Embryonic facial prominence (tissue), 1 donor: ENCODE data around the gene CNPPD1.
A peak's percentile ranks its signal among the peaks of the same experiment; 100 is the strongest.

Experiments used
- DNase-seq: peaks from one replicate; pipeline ENCODE4 v3.0.0-alpha.2; 2016; ENCODE audit errors: extremely low spot score

CNPPD1 gene

GRCh38 chr2:219179601-219180465 lies 3.1 kb upstream of the CNPPD1 start:
- no peak for DNase-seq

DNA sequence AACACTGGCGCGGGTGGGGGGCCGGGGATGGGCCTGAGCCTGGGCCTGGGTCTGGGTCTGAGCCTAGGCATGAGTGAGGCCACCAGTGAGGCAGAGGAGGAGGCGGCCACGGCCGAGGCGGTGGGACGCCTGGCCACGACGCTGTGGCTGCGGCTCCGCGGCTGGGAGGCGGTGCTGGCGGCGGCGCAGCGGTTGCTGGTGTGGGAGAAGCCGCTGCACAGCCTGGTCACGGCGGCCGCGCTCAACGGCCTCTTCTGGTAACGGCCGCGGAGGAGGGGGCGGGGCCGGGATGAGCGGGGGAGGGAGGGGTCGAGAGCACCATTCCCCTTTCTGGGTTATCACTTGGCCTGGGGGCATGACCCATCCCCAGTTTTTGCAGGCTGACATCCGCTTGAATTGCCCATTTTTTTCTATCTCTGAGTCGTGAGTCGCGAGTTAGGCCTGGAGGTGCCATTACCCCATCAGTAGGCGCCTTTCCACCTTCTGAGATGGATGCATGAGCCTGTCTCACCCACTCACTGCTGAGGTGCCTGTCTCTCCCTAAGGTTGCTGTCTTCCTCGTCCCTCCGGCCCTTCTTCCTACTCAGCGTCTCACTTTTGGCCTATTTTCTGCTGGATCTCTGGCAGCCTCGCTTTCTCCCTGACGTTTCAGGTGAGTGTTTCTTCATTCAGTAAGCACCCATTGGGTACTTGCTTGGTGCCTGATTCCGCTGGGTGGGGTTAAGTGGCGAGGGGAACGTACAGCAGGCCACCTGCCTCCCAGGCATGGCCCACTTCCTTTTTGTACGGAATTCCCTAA lies 1.9 kb upstream of the CNPPD1 start:
- DNase-seq = no peak

- peak; percentile 79 for DNase-seq
Observed at GRCh38 chr2:219177552-219178376, 1.0 kb upstream of the CNPPD1 start, which contains the start of gene RETREG2. RETREG2 (plus strand) TSS chr2:219178275; CDS start chr2:219178353, 78 bp downstream.

DNA sequence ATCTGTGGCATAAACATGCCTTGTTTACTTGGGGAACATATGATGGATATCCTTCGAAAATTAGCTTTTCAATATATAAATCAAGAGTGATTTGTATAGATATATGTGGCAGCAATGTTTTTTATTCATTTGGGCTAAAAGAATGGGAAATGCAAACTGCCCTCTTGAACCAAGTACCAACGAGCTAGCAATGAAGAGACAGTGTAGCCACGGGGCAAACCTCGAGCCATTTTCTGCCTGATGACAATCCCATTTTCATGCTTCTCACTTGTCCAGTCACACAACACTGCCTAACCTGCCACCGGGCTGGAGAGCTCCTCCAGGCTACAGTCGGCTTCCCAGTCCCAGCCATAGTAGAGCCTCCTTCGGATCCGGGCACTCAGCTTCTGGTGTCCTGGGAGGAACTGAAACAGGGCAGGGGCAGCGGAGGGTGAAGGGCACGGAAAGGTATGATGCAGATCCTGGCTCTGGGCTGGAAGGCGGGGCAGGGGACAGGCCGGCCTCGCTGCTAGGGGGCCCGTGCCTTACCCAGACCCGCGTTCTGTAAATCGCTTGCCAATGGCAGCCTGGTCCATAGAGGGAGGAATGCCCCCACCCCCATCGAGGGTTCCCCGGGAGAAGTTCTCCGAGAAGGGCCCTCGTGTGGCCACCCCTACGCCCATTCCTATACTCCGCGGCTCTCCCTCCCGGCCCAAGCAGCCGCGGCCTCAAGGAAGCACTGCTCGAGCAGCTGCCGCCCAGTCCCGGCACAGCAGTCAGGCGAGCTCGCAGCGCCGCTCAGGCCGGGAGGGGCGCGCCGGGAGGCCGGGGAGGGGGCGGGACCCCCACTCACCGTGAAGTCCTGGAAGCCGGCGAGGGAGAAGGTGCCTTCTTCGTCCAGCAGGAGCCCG lies 552 bp downstream of the CNPPD1 start:
- no peak for DNase-seq

DNA sequence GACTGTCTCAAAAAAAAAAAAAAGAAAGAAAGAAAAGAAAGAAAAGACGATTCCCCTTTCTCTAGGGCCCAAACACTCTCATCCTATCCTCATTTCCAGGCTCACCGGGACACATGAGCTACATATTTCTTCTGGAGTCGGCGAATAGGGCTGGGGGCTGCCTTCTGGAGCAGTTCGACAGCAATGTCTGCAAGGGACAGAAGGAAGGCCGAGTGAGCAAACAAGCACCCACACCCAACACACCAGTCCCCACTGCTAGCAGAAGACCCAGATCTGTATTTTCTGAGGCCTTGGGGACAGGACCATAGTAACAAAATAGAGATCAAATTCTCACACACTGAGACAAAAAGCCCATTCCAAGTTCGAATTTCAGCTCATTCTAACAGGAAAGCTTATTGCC lies 1.2 kb downstream of the CNPPD1 start:
- no peak for DNase-seq

DNA sequence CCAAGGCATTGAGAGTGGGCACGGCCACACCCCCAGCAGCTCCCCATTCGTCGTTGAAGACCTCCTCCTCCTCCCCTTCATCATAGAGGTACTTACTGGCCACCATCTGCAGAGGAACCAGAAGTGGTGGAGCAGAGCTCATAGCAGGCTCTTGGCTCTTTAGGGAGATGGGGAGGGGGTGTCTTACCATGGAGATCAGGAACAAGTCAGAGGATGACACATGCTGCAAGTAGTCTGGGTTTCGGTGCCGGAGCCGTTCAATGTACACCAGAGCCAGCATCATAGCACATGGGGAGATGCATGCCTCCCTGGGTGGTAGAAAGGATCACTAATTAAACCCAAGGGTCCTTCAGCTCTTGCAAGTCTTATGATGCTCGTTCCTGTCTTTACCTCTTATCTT lies 1.9 kb downstream of the CNPPD1 start:
- no peak for DNase-seq

DNA sequence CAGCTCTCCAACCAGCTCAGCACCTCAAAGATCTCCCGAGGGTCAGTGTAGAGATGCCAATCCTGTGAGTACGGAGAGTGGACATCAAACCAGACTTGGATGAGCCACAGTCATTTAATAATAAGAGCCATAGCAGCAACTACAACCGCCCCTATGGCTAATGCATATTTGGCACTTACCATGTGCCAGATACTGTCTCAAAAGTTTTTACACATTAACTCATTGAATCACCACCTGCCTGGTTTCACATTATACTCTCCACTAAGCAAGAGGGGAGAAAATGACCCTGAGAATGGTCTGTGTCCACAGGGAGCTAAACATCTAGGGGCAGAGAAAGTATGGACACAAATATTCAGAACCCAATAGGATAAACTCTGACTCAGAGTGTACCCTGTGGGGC lies 2.6 kb downstream of the CNPPD1 start:
- DNase-seq = no peak

- no peak for DNase-seq
Observed at GRCh38 chr2:219173176-219173575, 3.5 kb downstream of the CNPPD1 start.

DNA sequence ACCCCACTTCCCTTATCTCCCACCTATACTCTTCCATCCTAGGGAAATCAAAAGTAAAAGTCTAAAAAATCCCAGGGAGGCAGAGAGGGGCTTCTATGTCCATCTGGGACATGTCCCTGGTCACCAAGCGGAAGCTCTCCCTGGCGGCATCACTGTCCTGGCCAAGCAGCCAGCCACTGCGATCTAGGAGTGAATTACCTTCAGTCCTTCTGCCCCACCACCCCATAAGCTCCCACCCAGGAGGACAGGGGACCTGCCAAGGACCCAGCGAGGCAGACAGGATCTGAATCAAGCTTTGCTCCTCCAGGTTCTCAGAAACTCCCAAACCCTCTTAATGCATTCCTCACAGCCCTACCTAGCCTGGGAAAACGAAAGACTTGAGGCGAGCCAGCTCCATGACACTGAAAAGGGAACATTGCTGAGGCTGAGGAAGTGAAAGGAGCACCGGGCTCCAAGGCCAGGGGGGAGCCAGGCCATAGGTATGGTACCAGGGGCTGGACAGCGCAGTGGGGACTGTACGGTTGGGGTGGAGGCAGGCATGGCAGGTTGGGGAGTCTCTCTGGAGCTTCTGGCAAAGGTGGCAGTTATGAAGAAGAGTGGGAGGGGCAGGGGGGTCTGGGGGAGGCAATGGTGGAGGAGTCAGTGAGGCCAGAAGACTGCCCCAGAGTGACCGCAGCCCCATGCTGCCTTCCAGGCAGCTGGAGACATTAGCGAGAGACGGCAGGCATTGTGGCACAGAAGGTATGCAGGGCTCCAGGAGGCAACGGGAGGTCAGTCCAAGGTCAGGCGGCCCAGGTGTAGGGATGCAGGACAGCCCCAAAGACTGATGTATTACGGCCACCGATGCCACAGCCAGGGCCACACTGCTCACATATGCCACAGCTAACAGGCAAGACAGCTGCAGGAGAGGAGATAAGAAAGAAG lies 4.2 kb downstream of the CNPPD1 start:
- no peak for DNase-seq

DNA sequence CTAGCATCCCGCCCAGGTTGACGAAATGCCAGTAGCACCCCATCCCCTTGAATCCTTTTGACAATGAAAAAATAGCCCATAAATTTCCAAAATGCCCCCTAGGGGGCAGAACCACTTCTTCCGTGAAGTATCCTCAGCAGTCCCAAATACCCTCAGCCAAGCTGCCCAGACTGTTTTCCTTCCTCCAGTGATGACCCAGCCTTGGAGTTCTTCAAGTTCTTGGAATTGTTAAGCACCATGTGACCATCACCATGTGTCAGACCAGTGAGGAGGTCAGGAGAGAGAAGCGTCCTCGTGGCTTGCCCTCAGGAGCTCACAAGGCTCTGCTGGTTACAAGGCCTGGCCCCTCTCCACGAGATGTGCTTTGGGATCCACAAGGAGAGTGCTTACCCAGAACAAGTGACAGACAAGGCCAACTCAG lies 5.5 kb downstream of the CNPPD1 start:
- DNase-seq = no peak

DNA sequence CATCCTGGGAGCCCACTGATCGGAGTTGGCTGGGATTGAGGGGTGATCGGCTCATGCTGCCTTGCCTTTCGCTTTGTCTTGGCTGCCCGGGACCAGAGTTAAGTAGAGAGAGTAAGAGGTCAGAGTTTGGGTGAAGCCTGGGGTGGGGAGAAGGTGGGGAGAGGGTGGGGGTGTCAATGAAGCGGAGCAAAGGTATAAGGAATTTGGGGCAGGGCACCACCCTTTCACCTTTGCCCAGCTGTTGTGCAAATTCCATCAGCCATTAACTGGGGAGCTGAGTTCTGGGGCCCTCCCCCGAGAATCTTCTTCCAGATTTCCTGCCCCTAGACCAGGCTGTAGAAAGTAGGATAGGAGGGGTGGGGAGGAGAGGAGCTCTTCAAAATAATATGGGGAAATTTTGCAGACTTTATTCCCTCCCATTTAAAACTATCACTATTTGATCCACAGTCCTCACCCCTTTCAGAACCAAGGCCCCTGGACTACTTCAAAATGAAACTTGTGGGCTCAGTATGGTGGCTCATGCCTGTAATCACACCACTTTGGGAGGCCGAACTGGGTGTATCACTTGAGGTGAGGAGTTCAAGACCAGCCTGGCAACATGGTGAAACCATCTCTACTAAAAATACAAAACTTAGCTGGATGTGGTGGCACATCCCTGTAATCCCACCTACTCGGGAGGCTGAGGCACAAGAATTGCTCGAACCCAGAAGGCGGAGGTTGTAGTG lies 6.6 kb downstream of the CNPPD1 start, which contains the start of gene SLC23A3:
TSS of gene SLC23A3 (minus strand) at position 100 of the 725 bp plus-strand sequence. CDS start at position 55, 45 bp downstream.
- DNase-seq = no peak

GRCh38 chr2:219168932-219169331 lies 7.8 kb downstream of the CNPPD1 start:
- DNase-seq = no peak

DNA sequence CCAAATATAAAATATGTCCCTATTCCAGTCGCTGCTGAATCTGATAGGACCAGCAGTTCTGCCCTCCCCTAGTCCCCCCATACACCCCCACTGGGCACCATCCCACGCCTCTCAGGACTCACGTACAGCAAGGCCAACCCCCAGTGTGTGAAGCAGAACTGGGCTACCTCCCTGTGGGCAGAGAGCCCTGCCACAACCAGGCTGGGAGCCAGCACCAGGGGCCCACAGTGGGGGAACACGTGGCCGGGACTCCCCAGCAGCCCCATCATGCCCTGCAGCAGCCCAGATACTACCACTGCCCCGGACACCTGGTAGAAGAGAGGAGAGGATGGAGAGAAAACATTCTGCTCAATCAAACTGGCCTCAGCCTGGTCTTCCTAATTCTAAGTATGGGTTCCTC lies 8.2 kb downstream of the CNPPD1 start:
- no peak for DNase-seq

GRCh38 chr2:219167997-219168396 lies 8.7 kb downstream of the CNPPD1 start:
- DNase-seq = no peak

- DNase-seq = no peak
Observed at GRCh38 chr2:219165058-219165911, 11.4 kb downstream of the CNPPD1 start.

GRCh38 chr2:219163156-219163555 lies 13.6 kb downstream of the CNPPD1 start:
- DNase-seq = no peak

DNA sequence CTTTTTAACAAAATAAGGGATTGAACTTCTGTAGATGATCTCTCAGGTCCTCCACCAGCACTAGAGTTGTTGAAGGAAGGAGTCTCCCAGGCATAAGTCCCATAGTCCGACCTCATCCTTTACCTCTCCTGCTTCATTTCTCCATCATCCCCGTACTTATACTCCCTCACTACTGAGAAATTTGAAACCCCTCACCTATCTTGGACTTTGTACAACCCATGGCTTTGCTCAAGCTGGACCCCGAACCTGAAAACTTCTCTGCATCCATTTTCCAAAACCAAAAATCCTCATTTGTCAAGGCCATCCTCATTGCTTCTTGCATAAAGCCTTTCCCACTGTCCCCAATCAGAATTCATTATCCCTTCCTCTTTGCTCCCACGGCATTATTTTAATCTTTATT lies 15.6 kb downstream of the CNPPD1 start:
- no peak for DNase-seq
